ENCODE results near the gene ATP2C2.
"Not testable (repeated sequence)": the region's sequence is repeated elsewhere in the genome, so short reads cannot be mapped to it uniquely, and the experiment has no call there.

The ATP2C2 gene

GRCh38 chr16:84369105-84369504 lies 767 bp downstream of the ATP2C2 start:
- DNase-seq = no peak

GRCh38 chr16:84369938-84370627 lies 1.7 kb downstream of the ATP2C2 start:
- DNase-seq = no peak

GRCh38 chr16:84370723-84371552 lies 2.6 kb downstream of the ATP2C2 start:
- no peak for DNase-seq

GRCh38 chr16:84371553-84371865 lies 3.2 kb downstream of the ATP2C2 start:
- DNase-seq = no peak

GRCh38 chr16:84373907-84374489 lies 5.7 kb downstream of the ATP2C2 start:
- no peak for DNase-seq

GRCh38 chr16:84378099-84378498 lies 9.8 kb downstream of the ATP2C2 start:
- DNase-seq = no peak

GRCh38 chr16:84378567-84378966 lies 10.2 kb downstream of the ATP2C2 start:
- no peak for DNase-seq

- DNase-seq = no peak
Observed at GRCh38 chr16:84379008-84379708, 10.8 kb downstream of the ATP2C2 start.

GRCh38 chr16:84379709-84380362 lies 11.5 kb downstream of the ATP2C2 start:
- no peak for DNase-seq

- no peak for DNase-seq
Observed at GRCh38 chr16:84380405-84380804, 12.1 kb downstream of the ATP2C2 start.

- DNase-seq = no peak
Observed at GRCh38 chr16:84382396-84382795, 14.1 kb downstream of the ATP2C2 start.

- DNase-seq = no peak
Observed at GRCh38 chr16:84383106-84383505, 14.8 kb downstream of the ATP2C2 start.

- DNase-seq = no peak
Observed at GRCh38 chr16:84386047-84386446, 17.7 kb downstream of the ATP2C2 start.

- no peak for DNase-seq
Observed at GRCh38 chr16:84387021-84387420, 18.7 kb downstream of the ATP2C2 start.

- no peak for DNase-seq
Observed at GRCh38 chr16:84390131-84390785, 21.9 kb downstream of the ATP2C2 start.

- peak; percentile 33 for DNase-seq
Observed at GRCh38 chr16:84391151-84392030, 23.1 kb downstream of the ATP2C2 start.

GRCh38 chr16:84392031-84392360 lies 23.7 kb downstream of the ATP2C2 start:
- no peak for DNase-seq

GRCh38 chr16:84396082-84396481 lies 27.7 kb downstream of the ATP2C2 start:
- DNase-seq = not testable (repeated sequence)

- no peak for DNase-seq
Observed at GRCh38 chr16:84396537-84397008, 28.2 kb downstream of the ATP2C2 start.

GRCh38 chr16:84397090-84397489 lies 28.8 kb downstream of the ATP2C2 start:
- DNase-seq = no peak

GRCh38 chr16:84398701-84399100 lies 30.4 kb downstream of the ATP2C2 start:
- DNase-seq = no peak

All from suppressor macrophage treated with lipopolysaccharide for 4 hours (primary cell).